NCI-H2227 (cell line): Measurements from ENCODE around the gene KIAA1217.
A peak's percentile ranks its signal among the peaks of the same experiment; 100 is the strongest.
"Not testable (repeated sequence)": the region's sequence is repeated elsewhere in the genome, so short reads cannot be mapped to it uniquely, and the experiment has no call there.

ENCODE experiments used
- DNase-seq: peaks from one replicate; lab custom pipeline; 2025; ENCODE audit not compliant: unreplicated experiment; lab: John Stamatoyannopoulos, UW

Gene KIAA1217

DNA sequence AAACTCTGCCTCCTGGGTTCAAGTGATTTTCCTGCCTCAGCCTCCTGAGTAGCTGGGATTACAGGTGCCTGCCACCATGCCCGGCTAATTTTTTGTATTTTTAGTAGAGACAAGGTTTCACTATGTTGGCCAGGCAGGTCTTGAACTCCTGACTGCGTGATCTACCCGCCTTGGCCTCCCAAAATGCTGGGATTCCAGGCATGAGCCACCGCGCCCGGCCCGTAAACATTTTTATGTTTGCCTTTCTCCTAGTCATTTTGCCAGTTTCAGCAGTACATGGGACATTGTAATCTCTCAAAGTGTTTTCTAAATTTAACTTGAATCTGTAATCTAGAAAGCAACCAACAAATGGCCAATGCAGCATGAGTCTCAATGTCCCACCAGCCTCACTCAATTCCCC lies 128.8 kb downstream of the KIAA1217 start:
- not testable (repeated sequence) for DNase-seq

DNA sequence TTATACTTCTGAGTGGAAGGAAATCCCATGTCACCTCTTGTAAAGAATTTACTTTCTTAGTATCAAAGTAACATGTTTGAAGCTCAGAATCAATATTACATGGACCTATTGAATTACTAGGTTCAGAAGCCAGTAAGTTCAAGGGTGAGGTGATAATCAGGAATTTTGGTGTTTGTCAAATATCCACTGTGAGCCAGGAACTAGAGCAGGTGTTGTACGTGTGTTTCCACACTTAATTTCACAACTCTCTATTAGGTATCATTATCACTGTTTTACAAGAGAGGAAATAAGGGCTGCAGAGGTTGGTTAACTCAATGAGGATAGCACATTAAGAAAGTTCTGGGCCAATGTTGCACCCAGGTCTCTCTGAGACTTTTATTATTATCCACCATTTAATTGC lies 130.4 kb downstream of the KIAA1217 start:
- DNase-seq, result no peak

DNA sequence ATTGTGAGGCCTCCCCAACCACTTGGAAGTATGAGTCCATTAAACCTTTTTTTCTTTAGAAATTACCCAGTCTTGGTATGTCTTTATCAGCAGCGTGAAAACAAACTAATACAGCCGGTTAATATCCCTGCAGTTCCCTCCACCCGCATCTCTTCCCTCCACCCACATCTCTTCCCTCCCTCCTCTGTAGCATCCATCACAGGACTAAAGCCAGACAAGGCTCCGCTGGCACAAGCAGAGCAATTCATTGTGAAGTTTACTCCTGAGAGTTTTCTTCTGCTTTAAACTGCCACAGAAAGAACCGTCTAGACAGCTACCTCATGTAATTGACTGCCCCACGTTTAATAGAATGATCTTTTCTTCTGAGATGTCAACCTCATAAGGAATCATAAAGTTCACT lies 131.5 kb downstream of the KIAA1217 start:
- DNase-seq, result no peak

DNA sequence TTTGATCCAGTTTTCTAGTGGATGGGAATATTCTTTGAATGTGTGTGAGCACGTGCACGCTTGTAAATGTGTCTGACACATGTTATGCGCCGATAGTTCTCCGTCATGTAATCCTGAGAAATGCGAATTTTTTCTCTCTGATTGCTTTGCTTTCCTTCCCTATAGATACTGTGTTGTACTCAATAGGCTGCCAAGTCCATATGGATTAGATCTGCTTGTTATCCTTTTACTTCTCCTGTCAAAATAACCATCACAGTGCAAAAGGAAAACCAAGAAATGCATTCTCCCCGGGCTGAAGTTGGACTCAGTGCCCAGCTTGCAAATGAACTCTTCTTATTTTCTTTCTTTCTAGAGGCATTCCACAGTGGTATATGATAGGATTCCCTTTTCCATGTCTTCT lies 131.9 kb downstream of the KIAA1217 start:
- DNase-seq, result no peak

DNA sequence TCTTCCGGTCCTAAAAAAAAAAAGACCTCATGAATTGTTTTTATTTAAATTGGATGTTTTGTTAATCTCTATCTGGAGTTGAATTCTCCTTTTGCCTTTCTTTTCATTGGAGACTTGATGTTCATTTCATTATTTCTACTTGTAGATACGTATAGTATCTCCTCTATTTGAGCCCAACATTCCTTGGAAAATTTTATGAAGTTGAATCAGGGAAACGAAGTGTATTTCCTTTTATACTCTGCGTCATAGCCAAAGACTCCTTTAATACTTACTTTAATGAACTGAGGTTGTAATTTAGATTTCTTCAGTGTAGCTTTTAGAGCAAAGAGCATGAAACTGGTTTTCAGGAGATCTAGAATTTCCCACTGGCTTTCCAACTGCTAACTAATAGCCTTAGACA lies 132.4 kb downstream of the KIAA1217 start:
- DNase-seq, result no peak

DNA sequence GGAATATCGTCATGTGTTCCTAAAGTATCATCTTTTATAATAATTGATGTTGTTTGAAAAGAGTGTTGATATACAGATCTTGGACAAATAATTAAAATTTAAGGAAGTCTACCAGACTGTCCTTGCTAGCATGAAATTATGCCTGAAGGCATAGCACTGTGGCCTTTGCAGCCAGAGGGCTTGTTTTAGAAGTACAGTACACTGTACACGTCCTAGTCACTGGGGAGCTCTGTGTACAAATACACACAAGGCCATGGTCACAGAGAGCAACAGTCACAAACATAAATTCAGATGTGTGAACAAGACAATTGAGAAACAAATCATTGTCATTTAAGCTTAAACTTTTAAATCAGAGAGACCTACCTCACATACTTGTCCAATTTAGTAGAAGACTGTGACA lies 133.0 kb downstream of the KIAA1217 start:
- no peak for DNase-seq

DNA sequence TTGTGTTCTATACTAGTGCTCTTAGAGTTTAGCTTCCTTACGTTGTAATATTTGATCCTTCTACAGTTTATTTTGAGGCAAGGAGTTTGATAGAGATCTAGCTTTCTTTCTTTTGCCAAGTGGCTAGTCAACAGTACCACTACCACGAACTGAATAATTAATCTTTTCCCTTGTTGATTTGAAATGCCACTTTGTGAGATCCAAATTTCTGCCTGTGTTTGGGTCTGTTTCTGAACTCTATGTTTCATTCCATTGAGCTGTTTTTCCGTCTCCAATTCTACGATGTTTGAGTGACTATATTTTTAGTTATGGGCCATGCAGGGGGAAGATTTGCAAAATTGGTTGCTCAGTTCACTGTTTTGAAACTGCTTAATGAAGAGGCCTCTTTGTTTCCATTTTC lies 134.7 kb downstream of the KIAA1217 start:
- DNase-seq, result no peak

DNA sequence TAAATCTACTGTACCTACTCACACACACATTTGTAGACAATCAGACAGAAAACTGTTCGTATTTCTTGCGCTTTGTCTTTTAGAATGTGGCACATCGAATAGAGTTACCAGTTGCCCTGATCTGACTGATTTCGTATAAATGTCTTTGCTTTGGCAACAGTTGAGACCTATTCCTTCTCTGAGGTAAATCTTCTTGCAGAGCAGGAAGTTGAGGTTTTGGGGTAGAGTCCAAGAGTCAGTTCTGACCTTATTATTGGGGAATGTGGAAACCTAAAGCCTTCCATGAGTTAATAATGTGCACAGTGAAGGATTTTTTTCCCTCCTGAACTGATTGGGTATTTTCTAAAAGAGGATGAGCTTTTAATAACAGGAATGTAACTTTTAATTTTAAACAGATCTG lies 135.3 kb downstream of the KIAA1217 start:
- DNase-seq, result no peak

DNA sequence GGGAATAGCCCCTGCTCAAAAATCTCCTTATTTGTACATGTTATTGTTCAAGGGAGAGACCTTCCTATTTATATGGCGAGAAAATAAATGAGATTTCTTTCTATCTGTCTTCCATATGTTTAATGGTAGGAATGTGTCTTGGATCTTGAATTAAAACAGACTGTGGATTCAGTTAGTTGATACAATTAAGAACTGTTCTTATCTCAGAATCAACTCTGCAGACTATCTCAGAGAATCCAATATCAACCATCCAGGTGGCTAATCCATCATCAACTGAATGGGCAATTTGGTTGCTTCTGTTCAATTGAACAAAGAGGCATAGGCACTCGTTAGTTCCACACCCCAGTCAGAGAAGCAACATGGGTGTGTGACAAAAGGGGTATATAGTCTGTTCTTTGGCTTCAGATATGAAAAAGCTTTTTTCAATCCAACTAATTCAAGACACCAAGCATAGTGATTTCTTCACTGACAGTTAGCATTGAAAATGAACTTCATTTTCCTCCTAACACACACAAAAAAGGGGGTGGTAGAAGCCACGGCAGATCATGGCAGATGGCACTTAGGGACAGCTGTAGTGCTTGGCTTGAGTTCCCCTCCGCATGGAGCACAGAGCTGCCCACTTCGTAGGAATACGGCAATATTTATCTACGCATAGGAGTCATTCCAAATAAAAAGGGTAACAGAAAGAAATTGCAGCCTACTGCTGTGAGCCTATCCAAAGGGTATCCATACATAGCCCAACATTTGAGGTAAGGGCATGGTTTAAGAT lies 135.9 kb downstream of the KIAA1217 start:
- DNase-seq, result no peak

DNA sequence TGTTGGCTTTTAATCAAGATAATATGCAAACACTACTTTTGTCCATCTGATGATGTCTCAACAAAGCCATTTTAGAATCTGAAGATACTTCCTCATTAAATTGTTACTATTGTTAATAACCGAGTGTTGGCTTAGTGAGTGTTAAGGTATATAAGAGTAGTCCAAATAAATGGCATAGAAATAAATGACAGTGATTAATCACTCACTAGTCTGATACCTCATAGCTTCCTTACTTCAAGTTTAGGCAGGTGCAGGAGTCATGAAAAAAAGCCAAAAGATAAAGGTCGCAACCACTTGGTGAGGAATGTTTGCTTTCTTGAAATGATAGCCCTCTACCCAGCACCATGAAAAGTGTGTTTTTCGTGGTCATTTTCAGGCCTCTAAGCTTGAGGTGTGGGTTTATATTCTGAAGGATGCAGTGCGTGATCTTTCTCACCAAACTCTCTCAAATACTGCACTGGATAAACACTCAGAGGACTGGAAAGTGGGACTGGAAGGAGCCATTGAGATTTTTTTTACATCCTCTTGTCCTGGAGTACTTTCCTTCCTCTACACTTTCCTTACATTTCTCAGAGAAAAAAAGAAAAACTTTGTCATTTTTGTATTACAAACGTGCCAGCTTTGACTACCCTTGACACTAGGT lies 138.1 kb downstream of the KIAA1217 start:
- no peak for DNase-seq

DNA sequence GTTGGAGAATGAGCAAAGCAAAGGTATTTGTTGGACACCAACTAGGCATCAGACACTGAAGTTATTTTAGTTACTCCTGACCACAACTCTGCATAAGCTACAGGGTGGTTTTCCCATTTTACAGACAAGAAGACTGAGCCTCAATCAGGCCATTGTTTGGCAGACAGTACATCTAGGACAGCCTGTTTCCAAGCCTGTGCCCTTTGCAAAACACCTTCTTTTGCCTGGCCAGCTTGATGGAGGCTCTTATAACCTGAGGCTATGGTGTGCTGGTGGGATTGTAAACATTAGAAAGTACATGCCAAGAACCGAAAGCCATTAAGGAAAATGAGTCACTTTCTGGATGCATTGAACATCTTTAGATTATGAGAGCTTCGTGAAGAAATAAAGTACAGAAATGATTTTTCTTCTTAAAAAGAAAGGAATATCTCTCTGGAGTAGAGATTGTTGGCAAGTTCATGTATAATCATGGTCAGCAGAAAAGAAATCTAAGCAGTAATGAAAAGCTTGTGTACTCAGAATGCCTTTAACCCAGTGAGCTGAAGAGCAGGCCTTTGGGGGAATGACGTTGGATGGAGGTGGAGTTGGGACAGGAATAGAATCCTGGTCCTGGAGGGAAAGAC lies 140.6 kb downstream of the KIAA1217 start:
- DNase-seq, result no peak

DNA sequence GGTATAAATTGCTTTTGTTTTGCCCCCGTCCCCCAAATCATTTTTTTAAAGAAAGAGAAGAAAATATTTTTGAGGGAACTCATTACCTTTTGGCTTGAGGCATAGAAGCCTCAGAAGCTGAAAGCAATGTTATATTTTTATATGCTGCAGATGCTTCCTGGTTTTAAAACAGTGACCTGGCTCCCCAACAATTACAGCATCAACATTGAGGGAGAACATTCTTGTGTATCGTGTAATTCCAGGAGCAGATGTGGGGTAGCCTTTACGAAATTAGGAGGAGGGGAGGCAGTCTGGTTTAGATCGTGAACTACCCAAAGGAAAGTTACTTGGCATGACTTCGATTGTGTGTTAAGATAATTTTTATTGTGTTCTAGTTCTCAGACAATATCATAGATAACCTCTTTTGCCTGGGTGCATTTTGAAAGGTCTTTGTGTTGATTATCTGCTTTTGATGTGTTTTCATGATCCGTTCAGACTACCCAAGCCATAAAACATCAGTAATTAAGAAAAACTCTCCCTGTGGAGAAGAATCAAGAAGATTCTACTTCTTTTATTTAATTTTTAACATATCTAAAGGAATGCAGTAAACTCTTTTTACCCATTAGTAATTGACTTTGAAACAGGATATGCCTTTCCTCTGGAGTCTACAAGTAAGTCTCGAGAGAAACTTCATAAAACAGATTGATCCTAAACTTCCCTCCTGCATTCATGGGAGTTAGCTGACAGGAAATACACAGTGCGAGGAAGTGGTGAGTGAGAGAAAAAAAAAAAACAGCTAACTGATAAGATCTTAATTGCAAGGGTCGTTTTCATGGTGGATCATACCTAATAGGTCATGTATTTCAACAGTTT lies 141.4 kb downstream of the KIAA1217 start:
- no peak for DNase-seq

DNA sequence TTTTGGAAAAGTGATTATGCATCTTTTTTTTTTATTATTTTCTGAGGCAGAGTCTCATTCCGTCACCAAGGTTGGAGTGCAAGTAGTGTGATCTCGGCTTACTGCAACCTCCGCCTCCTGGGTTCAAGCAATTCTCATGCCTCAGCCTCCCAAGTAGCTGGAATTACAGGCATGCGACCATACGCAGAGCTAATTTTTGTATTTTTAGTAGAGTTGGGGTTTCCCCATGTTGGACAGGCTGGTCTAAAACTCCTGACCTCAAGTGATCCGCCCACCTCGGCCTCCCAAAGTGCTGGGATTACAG lies 141.9 kb downstream of the KIAA1217 start:
- DNase-seq, result not testable (repeated sequence)

DNA sequence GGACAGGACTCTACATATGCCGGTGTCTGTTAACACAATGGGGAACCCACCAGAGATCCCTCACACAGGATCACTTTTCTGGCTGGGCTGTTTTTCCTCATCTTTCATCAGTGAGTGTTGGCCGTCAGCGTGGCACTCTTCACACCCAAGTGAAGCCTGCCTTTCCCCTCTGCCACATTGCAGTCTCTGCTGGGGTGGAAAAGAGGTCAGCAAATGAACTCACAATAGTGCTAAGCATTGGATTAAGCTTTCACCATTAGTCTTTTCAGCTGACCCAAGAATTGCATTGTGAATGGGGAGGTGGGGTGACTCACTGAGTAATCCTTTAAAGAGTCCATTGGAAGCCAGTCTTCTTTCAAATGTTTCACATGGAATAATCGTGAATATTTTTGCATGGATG lies 143.0 kb downstream of the KIAA1217 start:
- no peak for DNase-seq

DNA sequence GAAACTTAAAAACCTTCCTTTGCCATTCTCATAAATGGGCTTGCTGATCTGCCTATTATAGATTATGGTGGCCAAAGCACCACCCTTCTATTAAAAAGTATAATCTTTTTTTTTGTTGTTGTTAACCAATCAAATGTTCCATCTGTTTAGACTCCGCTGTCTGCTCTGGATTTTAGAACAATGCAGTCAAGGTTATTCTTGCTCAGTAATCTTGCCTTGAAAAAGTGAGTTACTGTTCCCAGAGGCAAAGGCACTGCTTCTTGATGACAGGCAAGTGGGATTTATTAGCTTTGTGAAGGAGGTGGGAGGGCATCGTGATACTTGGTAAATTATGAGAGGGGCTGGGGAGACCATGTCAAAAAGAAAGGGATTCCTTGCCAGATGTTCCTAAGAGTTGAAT lies 143.5 kb downstream of the KIAA1217 start:
- no peak for DNase-seq

DNA sequence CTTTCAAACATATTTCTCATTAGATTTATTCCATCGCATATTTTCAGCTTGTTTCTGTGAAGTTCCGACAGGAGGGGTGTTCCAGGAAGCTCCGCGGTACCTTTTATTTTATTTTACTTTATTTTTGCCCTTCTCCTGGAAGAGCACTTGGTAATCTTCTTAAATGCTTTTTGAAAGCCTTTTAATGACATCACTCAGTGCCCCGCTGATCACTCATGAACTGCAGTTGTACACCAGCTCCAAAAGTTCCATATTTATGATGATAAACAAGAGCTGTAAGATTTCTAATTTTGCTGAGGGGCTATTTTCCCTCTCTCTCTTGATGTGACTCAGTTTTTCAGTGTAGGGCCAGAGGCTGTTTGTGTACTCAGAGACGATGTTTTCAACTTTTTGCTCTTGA lies 144.4 kb downstream of the KIAA1217 start:
- DNase-seq, result no peak

DNA sequence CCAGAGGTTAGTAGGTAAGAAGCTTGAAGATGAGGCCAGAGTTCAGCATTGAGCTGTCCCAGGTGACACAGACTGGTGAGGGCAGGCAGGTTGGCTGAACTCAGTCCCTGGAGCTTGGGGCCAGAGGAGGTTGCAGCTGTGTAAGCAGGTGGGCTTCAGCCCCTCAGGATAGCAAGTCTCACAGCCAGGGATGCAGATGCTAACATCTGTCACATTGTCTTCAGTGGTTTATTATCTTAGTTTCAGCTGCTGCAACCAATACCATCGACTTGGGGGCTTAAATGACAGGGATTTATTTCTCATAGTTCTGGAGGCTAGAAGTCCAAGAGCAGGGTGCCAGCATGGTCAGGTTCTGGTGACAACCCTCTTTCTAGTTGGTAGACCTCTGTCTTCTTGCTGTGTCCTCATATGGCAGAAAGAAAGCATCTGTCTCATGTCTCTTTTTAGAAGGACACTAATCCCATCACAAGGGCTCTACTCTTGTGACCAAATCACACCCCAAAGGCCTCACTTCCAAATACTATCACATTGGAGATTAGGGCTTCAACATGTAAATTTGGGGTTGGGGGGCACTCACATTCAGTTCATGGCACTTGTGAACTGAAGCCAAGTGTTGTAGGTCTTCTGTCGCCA lies 146.2 kb downstream of the KIAA1217 start:
- DNase-seq, result no peak

DNA sequence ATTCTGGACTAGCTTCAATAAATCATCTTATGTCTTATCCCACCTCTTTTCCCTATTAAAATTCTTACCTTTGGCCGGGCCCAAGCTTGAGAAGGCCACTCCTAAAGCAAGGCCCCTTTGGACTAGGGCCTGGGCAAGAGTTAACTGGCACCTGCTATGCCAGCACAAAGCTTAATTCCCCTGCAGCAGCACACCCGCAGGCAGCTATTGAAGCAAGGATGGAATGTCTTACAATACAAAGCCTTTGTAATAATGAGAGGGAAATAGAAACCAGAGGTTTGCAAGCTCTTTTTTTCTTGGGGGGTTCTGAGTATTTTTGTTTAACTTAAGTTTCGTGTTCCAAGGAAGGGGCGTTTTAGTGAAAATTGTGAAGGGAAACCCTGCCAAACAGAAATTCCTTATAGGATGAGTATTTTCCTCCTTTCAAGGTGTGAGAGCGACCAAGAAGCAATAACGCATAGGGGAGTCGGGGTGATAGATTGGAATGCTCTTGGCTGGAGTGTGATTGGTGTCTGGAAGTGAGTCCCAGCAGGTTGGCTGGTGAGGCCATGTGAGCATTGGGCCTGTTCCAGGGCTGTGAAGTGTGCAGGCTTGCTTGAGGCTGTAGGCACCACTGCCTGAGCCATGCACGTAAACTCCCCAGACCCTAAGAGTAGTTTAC lies 148.5 kb downstream of the KIAA1217 start:
- DNase-seq, result no peak

DNA sequence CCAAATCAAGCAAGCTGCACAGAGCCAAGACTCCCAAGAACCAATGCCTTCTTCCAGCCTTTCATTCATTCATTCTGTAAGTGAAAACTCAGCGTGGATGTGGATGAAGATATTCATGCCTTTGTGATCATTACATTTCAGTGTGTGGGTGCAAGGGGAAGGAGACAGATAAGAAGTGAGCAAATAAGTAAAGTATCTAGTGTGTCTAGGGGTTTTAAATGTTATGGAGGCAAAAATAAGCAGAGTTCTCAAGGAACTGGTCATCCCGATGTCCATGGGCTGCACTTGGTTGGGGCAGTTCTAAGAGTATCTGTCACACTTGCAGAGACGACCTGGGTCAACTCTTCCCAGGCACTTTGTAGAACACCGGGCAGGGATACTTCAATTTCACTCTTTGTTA lies 149.1 kb downstream of the KIAA1217 start:
- no peak for DNase-seq

DNA sequence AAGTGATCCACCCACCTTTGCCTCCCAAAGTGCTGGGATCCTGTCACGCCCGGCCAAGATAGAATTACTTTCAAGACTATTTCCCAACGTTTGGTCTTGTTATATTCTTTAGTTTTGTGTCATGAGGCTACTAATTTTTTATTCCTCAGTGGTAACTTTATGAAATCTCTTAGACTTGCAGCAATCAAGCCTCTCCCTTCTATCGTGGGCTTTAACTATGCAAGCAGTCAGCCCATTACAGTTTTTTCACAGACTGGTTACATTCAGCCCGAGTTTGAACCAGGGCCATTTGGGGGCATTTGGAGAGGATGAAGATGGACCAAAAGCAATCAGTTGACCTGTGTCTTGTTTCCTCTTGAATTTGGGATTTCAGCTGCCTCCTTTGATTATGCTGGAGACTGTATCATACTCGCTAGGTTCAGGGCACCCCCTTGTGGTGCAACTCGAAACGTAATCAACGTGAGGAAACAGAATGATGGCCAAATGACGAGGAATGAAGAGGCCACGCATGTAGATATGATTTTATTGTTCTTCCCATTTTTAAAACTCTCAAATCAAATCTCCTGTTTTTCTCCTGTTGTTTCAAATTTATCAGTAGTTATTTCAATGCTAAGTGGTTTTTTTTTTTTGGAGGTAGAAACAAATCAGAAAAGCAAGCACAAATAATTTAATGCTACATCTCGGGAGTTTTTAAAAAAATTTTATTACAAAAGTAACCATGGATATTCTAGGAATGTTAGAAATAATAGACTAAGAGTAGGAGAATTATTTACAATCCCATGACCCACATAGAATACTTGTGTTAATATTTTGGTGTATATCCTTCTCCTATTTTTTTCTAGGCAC lies 151.6 kb downstream of the KIAA1217 start:
- DNase-seq, result peak; percentile 59
